Ovary (tissue), 3 donors: ENCODE results near the gene HLA-B.

Source experiments
- POLR2A ChIP-seq: fragments of 450-650 bp; IDR thresholded peaks from one replicate; pipeline ENCODE4 v1.6.1; 2017; ENCODE audit warnings: antibody characterized with exemption, mild to moderate bottlenecking, moderate library complexity
- TF ChIP-seq, protein P1 (sequence below), 3 donors: fragments of 450-650 bp in 2 of 3; fragments of 200-600 bp in 1 of 3; IDR thresholded peaks; one replicate each; pipeline versions ENCODE4 v1.5.1 to v1.8.0; 2016 to 2022; ENCODE audit warnings: antibody characterized with exemption in 3 of 3, mild to moderate bottlenecking in 1 of 3
- donor health status: DM: no; HTN: no; CAD: no.

DNA sequence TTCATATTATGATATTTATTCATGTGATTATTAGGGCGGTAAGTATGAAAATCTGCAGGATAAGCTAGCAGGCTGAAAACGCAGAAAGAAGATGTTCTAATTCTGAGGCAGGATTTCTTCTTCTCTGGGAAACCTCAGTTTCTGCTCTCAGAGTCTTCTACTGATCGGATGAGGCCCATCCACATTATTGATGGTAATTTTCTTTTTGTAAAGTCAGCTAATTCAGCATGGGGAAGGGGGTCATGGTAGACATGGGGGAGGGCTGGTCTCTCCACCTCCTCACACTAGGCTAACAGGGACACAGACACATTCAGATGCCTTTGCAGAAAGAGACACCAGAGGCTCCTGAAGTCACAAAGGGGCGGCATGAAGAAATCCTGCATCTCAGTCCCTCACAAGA, 24.7 kb upstream of the HLA-B start:
- TF ChIP-seq, protein P1, sequence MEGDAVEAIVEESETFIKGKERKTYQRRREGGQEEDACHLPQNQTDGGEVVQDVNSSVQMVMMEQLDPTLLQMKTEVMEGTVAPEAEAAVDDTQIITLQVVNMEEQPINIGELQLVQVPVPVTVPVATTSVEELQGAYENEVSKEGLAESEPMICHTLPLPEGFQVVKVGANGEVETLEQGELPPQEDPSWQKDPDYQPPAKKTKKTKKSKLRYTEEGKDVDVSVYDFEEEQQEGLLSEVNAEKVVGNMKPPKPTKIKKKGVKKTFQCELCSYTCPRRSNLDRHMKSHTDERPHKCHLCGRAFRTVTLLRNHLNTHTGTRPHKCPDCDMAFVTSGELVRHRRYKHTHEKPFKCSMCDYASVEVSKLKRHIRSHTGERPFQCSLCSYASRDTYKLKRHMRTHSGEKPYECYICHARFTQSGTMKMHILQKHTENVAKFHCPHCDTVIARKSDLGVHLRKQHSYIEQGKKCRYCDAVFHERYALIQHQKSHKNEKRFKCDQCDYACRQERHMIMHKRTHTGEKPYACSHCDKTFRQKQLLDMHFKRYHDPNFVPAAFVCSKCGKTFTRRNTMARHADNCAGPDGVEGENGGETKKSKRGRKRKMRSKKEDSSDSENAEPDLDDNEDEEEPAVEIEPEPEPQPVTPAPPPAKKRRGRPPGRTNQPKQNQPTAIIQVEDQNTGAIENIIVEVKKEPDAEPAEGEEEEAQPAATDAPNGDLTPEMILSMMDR (IDR thresholded peaks at IDR 0.05) = no peak
- TF ChIP-seq POLR2A = no peak
